Uterus (tissue), 2 donors: ENCODE measurements around the gene COQ8B.

Experiments used
- CTCF ChIP-seq, 4 experiments: fragments of 200-600 bp in 2 of 4; fragments of 450-650 bp in 2 of 4; sonication (generic) in 2 of 4; IDR thresholded peaks; one replicate each; pipeline ENCODE4 v1.5.1; 2016 to 2019; ENCODE audit warnings: antibody characterized with exemption in 4 of 4, mild to moderate bottlenecking in 2 of 4, moderate library complexity in 1 of 4
- POLR2A ChIP-seq, 2 donors: fragments of 450-650 bp; IDR thresholded peaks; one replicate each; pipeline ENCODE4 v1.6.1; 2016; ENCODE audit warnings: antibody characterized with exemption in 2 of 2, mild to moderate bottlenecking in 1 of 2, moderate library complexity in 1 of 2

GRCh38 chr19:40693150-40693788, 23.4 kb downstream of the COQ8B start:
- no peak for TF ChIP-seq CTCF (IDR thresholded peaks at IDR 0.05)
- TF ChIP-seq POLR2A (IDR thresholded peaks at IDR 0.05), result no peak
